ENCODE data around the gene MTA3.

The MTA3 gene

GRCh38 chr2:42788882-42789281 is 220.4 kb downstream of the MTA3 start:
- Histone ChIP-seq H3K4me3 (replicated peaks; ENCODE audit: insufficient read depth, low read length) (no peak overlapping the region), H3K27me3 (ENCODE audit: insufficient read depth, poor library complexity, severe bottlenecking) (no peaks in the 10 kb centered on the region), H3K27ac (replicated peaks) (no peak overlapping the region)
- DNase-seq (ENCODE audit: low read depth in 1 of 2, low spot score in 1 of 2), result no peak
- no peak for TF ChIP-seq REST (IDR thresholded peaks at IDR 0.05; ENCODE audit: insufficient replicate concordance, low read depth)
- TF ChIP-seq SPI1 (IDR thresholded peaks at IDR 0.05; ENCODE audit: borderline replicate concordance, low read depth), result no peak
- TF ChIP-seq GABPA (IDR thresholded peaks at IDR 0.05; ENCODE audit: low read depth), result no peak
- TF ChIP-seq, protein P1, sequence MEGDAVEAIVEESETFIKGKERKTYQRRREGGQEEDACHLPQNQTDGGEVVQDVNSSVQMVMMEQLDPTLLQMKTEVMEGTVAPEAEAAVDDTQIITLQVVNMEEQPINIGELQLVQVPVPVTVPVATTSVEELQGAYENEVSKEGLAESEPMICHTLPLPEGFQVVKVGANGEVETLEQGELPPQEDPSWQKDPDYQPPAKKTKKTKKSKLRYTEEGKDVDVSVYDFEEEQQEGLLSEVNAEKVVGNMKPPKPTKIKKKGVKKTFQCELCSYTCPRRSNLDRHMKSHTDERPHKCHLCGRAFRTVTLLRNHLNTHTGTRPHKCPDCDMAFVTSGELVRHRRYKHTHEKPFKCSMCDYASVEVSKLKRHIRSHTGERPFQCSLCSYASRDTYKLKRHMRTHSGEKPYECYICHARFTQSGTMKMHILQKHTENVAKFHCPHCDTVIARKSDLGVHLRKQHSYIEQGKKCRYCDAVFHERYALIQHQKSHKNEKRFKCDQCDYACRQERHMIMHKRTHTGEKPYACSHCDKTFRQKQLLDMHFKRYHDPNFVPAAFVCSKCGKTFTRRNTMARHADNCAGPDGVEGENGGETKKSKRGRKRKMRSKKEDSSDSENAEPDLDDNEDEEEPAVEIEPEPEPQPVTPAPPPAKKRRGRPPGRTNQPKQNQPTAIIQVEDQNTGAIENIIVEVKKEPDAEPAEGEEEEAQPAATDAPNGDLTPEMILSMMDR (IDR thresholded peaks at IDR 0.05; ENCODE audit: insufficient read depth, low read length), result no peak
- TF ChIP-seq POLR2AphosphoS5 (IDR thresholded peaks at IDR 0.05; ENCODE audit: low read depth), result no peak

- TF ChIP-seq REST (IDR thresholded peaks at IDR 0.05; ENCODE audit: insufficient replicate concordance, low read depth) (no peak), POLR2AphosphoS5 (IDR thresholded peaks at IDR 0.05; ENCODE audit: low read depth) (no peak), GABPA (IDR thresholded peaks at IDR 0.05; ENCODE audit: low read depth) (no peak), SPI1 (IDR thresholded peaks at IDR 0.05; ENCODE audit: borderline replicate concordance, low read depth) (no peak)
- TF ChIP-seq, protein P1 (IDR thresholded peaks at IDR 0.05; ENCODE audit: insufficient read depth, low read length), result no peak
- Histone ChIP-seq H3K27ac (replicated peaks) (no peak overlapping the region), H3K4me3 (replicated peaks; ENCODE audit: insufficient read depth, low read length) (no peak overlapping the region), H3K27me3 (ENCODE audit: insufficient read depth, poor library complexity, severe bottlenecking) (no peaks in the 10 kb centered on the region)
- no peak for DNase-seq (ENCODE audit: low read depth in 1 of 2, low spot score in 1 of 2)
Observed at GRCh38 chr2:42789751-42790150, 221.3 kb downstream of the MTA3 start.

DNA sequence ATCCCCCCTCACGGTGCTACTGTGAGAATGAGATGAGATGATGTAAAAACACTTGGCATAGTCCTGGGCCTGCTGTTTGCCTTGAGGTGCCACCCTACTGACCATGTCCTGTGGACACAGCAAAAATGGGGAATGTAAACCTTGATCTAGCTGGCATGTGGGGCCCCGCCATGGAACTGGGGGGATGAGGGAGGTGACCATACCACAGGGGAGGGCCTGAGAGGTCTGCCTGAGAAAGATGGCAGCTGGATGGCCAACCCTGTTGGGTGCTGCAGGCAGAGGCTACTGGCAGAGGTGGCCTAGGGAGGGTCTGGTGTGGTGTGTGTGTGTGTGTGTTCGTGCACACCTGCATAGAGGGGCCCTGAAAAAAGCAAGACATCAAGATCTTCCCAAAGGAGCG is 223.2 kb downstream of the MTA3 start:
- Histone ChIP-seq H3K27me3 (ENCODE audit: insufficient read depth, poor library complexity, severe bottlenecking) (no peaks in the 10 kb centered on the region), H3K4me3 (replicated peaks; ENCODE audit: insufficient read depth, low read length) (peak overlapping the region; percentile 52), H3K27ac (replicated peaks) (no peak overlapping the region; the same call in 1 of the 2 replicates)
- DNase-seq (ENCODE audit: low read depth in 1 of 2, low spot score in 1 of 2), result no peak
- no peak for TF ChIP-seq POLR2AphosphoS5 (IDR thresholded peaks at IDR 0.05; ENCODE audit: low read depth)
- no peak for TF ChIP-seq REST (IDR thresholded peaks at IDR 0.05; ENCODE audit: insufficient replicate concordance, low read depth)
- TF ChIP-seq GABPA (IDR thresholded peaks at IDR 0.05; ENCODE audit: low read depth), result no peak
- TF ChIP-seq, protein P1 (IDR thresholded peaks at IDR 0.05; ENCODE audit: insufficient read depth, low read length), result no peak
- TF ChIP-seq SPI1 (IDR thresholded peaks at IDR 0.05; ENCODE audit: borderline replicate concordance, low read depth), result no peak
